A172 (cell line): ENCODE results near the gene CEP131. TPM values are rescaled to one million over a fixed set of nuclear protein-coding genes. Genes with fewer than 3 reads are reported as not detected.

ENCODE experiments used
- DNase-seq: peaks from one replicate; pipeline ENCODE4 v3.0.0-alpha.2; 2015; ENCODE audit warnings: low spot score
- total RNA-seq: library from RNA; depleted of rRNA; stranded (reverse); fragments of >200 nt; shearing (Covaris generic); gene quantifications from 2 replicates; pipeline ENCODE4 v1.2.3, GENCODE V29; 2014

The CEP131 gene
- total RNA-seq, 1 experiment from 2014 or later: 10.0 TPM

- no peak for DNase-seq
Observed at GRCh38 chr17:81187586-81188490, 34.9 kb downstream of the CEP131 start.

GRCh38 chr17:81187120-81187519 is 35.6 kb downstream of the CEP131 start:
- no peak for DNase-seq

DNA sequence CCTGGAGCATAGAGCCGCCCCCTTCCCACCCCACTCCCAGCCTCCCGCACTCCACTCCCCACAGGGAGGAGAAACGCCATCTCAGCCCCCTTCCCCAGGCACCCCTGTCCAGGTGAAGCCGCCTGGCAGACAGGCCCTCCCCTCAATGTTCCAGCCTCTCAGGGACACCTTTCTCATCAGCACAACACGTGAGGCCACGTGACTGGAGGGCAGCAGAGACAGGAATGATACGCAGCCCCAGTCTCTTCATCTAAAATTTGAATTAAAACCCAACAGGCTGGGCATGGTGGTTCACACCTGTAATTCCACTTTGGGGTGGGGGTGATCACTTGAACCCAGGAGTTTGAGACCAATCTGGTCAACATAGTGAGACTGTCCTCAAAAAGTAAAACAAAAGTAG is 36.6 kb downstream of the CEP131 start:
- DNase-seq: no peak

- no peak for DNase-seq
Observed at GRCh38 chr17:81184555-81184954, 38.2 kb downstream of the CEP131 start.

DNA sequence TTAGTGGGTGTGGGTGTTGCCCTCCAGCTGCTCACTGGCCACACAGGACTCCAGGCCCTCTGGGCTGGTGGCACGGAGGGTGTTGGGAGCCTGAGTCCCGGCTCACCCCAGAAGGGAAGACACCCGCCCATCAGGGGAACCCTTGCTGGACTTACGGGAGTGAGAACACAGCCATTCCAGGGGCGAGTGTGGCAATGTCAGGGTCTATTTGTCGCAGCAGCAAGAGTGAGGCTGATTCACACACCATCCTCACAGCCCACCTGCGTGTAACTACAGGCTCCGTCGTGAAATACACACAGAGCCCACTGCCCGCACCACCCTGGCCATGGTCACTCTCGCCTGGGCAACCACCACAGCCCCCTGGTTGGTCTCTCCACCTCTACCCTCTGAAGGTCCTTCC is 39.0 kb downstream of the CEP131 start:
- DNase-seq: no peak

DNA sequence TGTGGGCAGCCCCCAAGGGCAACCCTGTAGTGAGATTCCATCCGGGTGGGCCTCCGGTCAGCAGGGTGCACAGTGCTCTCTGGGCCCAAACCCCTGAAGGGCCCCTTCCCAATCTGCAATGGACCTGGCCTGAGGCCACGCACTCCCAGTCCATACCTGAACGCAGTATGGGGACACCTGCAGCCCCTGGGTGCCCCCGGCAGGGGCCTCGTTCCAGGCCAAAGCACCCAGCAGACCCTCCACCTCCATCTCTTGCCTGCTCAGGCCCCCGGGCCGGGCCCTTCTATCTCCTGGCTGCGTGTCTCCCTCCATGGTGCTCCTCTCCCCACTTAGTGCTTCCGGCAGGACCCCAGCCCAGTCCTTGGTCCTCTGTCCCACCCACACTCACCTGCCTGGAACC is 39.4 kb downstream of the CEP131 start:
- DNase-seq: no peak

- DNase-seq: no peak
Observed at GRCh38 chr17:81182596-81182995, 40.2 kb downstream of the CEP131 start.

DNA sequence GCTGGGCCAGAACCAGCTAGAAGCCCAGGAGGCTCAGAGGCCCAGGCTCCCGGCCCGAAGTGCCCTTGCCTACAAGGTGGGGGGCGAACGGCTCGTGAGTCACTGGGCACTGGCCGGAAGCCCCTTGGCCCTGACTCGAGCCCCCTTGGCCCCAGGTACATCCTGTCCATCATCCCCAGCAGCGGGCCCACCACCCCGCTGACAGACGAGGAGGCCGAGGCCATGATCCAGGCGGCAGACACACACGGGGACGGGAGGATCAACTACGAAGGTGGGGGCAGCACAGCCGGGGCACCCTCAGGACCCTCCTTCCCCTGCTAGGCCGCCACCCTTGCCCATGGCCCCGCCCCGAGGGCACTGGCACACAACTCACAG is 41.0 kb downstream of the CEP131 start:
- no peak for DNase-seq

DNA sequence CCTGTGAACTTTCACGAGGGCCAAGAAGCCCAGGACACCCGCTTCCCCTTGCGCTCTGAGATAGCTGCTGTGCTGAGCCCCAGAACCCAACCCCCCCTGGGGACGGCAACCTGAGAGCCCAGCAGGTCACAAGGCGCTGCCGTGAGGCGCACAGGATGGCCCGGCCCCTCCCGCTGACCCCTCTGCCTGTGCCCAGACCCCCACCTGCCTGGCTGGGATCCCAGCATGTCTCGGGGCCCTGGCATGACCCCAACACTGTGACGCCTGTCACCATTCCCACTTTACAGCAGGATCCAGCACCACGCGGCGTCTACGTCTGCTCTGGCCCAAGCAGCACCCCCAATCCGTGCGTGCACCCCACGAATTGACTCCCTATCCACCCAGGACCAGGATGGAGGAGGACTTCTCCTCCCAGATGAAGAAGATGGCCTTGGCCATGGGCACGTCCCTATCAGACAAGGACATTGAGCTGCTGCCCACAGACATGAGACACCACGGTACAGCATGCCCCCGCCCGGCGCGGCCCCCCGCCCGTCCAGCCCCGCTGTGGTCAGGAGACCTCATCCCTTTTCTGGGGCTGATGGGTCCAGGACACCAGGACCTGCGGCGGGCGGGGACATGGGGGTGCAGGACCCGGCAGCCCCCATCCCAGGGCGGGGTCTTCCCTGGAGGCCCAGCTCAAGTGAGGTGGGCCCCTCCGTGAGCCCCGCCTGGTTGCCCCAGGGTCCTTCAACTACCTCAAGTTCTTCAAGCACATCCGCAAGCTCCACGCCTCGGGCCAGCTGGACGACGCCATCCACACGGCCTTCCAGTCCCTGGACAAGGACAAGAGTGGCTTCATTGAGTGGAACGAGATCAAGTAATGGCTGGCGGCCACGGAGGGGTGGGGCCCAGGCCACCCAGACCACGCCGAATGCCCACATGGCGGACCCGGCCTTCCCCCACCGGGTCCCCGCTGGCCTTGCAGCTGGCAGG is 41.6 kb downstream of the CEP131 start:
- DNase-seq: no peak

DNA sequence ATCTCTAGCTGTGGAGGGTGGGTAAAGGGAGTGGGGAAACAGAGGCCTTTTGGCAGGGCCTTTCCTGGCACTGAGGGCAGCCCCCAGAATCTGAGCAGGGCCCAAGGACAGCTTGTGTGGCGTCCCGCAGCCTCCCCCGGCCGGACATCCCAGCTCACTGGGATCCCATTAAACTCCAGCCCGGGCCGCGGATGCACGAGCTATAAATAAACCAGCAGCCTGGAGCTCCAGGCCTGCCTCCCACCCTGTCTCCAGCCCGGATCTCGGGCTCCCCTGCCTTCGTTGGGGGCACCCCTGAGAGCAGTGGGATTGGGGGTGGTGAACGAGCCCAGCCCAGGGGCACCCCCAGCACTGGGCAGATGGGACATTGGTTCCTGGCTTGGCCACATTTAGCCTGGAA is 42.9 kb downstream of the CEP131 start:
- DNase-seq: no peak

- no peak for DNase-seq
Observed at GRCh38 chr17:81179220-81179619, 43.5 kb downstream of the CEP131 start.

- DNase-seq: no peak
Observed at GRCh38 chr17:81178136-81179091, 44.4 kb downstream of the CEP131 start.

DNA sequence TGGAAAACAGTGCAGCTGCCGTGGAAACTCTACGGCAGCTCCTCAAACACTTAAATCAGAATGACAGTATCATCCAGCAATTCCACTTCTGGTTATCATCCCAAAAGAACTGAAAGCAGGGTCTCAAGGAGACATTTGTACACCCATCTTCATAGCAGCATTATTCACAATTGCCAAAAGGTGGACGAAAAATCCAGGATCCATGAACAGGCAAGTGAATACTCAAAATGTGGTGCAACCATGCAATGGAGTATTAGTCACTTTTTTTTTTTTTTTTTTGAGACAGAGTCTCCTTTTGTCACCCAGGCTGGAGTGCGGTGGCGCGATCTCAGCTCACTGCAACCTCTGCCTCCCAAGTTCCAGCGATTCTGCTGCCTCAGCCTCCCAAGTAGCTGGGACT is 46.1 kb downstream of the CEP131 start:
- no peak for DNase-seq

DNA sequence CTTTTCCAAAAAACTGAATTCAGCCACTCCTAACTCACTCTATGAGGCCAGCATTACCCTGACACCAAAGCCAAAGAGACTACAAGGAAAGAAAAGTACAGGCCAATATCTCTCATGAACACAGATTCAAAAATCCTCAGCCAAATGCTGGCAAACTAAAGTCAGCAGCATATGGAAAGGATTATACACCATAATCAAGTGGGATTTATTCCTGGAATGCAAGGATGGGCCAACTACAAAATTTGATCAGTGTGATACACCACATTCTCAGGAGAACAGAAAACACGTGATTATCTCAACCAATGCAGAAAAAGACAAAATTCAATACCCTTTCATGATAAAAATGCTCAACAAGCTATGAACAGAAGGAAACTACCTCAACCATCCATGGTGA is 49.0 kb downstream of the CEP131 start:
- DNase-seq: no peak

DNA sequence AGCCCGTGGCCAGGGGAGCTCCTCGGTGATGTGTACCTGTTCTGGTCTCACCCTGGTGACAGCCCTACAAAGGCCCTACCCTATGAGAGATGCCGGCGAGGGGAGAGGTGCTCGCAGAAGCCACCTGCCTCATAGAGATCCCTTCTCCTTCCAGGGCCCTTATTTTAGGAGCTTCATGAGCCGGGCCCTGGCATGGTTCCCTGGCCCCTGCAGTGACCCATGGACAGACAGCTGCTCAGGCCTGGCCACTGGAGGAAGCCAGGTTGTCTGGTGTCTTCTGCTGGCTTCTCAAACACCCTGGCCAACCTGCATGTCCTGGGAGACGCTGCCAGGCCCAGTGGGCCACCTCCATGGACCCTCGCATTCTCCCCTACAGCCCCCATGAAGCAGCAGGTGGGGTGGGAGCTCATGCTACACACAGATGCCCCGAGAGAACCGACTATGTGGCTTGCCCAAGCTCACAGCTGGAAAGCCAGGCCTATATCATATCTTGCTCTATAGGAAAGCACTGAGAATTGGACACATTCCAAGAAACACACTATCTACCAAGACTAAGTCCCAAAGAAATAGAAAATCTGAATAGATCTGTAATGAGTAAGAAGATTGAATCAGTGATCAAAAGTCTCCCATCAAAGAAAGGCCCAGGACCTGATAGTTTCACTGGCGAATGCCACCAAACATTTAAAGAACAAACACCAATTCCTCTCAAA is 49.6 kb downstream of the CEP131 start:
- no peak for DNase-seq

DNA sequence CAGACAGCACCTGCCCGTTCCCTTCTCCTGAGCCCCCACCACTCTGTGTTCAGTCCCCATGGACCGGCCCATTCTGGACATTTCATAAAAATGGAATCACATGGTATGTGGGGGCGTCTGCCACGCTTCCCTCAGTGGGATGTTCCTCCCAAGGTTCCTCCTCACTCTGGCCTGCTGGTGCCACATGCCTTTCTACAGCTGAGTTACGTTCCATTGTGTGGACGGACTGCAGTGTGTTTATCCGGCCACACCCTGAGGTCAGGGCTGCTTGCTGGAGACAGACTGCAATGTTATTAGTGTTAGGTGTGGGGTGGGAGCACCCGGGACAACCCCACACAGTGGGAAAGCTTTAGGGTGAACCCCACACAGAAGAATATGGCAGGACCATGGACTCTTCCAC is 50.8 kb downstream of the CEP131 start:
- no peak for DNase-seq

GRCh38 chr17:81170727-81171494 is 51.9 kb downstream of the CEP131 start:
- DNase-seq: no peak

DNA sequence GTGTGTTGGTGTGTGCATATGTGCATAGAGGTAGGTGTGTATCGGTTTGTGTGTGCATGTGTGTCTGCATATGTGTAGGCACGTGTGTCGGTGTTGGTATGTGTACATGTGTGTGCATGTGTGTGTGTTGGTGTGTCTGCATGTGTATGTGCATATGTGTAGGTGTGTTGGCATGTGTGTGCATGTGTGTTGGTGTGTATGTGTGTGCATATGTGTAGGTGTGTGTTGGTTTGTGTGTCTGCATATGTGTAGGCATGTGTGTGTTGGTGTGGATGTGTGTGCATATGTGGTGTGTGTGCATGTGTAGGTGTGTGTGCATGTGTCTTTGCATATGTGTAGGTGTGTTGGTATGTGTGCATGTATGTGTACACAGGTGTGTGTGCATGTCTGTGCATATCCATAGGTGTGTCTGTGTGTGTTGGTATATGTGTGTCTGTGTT is 52.9 kb downstream of the CEP131 start:
- DNase-seq: no peak

DNA sequence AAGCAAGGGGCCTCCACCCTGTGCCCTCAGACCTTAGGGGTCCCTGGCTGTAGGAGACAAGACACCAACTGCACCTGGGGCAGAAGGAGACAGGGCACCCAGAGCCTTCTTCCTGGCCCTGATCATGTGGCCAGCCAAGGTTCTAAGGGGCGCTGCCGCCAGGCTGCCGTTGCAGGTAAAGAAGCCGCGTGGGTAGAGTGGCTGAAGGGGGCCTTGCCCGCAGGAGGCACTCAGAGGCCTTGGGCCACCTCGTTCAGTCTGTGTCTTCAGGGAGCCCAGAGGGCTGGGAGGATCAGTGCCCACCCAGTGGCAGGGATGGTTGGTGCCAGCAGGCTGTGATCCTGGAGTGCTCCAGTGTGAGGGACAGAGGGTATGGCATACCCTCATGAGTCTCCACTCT is 55.1 kb downstream of the CEP131 start:
- no peak for DNase-seq

GRCh38 chr17:81167194-81167524 is 55.6 kb downstream of the CEP131 start:
- DNase-seq: no peak
